ENCODE measurements around the gene KCNG1.

Gene KCNG1

GRCh38 chr20:51017251-51017650 lies 5.7 kb downstream of the KCNG1 start:
- no peak overlapping the region for H3K4me2 ChIP-seq (ENCODE audit: low read depth, low read length)
- no peak overlapping the region for H3K4me3 ChIP-seq (ENCODE audit: low read length)
- no peak for DNase-seq
- no peaks in the 10 kb centered on the region for H3K79me2 ChIP-seq (ENCODE audit: low read length)
- H3K9me3 ChIP-seq (replicated peaks; ENCODE audit: insufficient read depth, low read length): no peaks in the 10 kb centered on the region
- no peaks in the 10 kb centered on the region for H3F3A ChIP-seq (ENCODE audit: insufficient read depth, low read length)
- TF ChIP-seq EZH2 (optimal IDR thresholded peaks at IDR 0.05; ENCODE audit: low read depth, low read length) (no peak), CTCF (IDR thresholded peaks at IDR 0.05; ENCODE audit: low read length) (no peak), EZH2phosphoT487 (IDR thresholded peaks at IDR 0.05; ENCODE audit: low read length) (no peak)
- H4K20me1 ChIP-seq (ENCODE audit: insufficient read depth, low read length): no peaks in the 10 kb centered on the region
- no peaks in the 10 kb centered on the region for H3K9me2 ChIP-seq (replicated peaks; ENCODE audit: insufficient read depth, low read length)
- H3K27me3 ChIP-seq (replicated peaks; ENCODE audit: insufficient read depth, low read length): peaks cover 50% of the 10 kb centered on the region
- no peaks in the 10 kb centered on the region for H3K36me3 ChIP-seq (replicated peaks; ENCODE audit: insufficient read depth, low read length)
- H3K4me1 ChIP-seq (ENCODE audit: low read length): no peaks in the 10 kb centered on the region
- no peak overlapping the region for H2AFZ ChIP-seq (ENCODE audit: low read length)
- no peak overlapping the region for H3K27ac ChIP-seq (ENCODE audit: low read length)
- H3K9ac ChIP-seq (ENCODE audit: low read length): no peak overlapping the region

- Histone ChIP-seq H3K27ac (ENCODE audit: low read length) (no peak overlapping the region), H3K27me3 (replicated peaks; ENCODE audit: insufficient read depth, low read length) (peaks cover 42% of the 10 kb centered on the region), H4K20me1 (ENCODE audit: insufficient read depth, low read length) (no peaks in the 10 kb centered on the region), H2AFZ (ENCODE audit: low read length) (no peak overlapping the region), H3K4me2 (ENCODE audit: low read depth, low read length) (no peak overlapping the region), H3F3A (ENCODE audit: insufficient read depth, low read length) (no peaks in the 10 kb centered on the region), H3K4me3 (ENCODE audit: low read length) (no peak overlapping the region), H3K9ac (ENCODE audit: low read length) (no peak overlapping the region), H3K9me3 (replicated peaks; ENCODE audit: insufficient read depth, low read length) (no peaks in the 10 kb centered on the region), H3K4me1 (ENCODE audit: low read length) (no peaks in the 10 kb centered on the region), H3K36me3 (replicated peaks; ENCODE audit: insufficient read depth, low read length) (no peaks in the 10 kb centered on the region), H3K79me2 (ENCODE audit: low read length) (no peaks in the 10 kb centered on the region), H3K9me2 (replicated peaks; ENCODE audit: insufficient read depth, low read length) (no peaks in the 10 kb centered on the region)
- DNase-seq: no peak
- no peak for TF ChIP-seq EZH2 (optimal IDR thresholded peaks at IDR 0.05; ENCODE audit: low read depth, low read length)
- no peak for TF ChIP-seq EZH2phosphoT487 (IDR thresholded peaks at IDR 0.05; ENCODE audit: low read length)
- TF ChIP-seq CTCF (IDR thresholded peaks at IDR 0.05; ENCODE audit: low read length): no peak
Observed at GRCh38 chr20:51016521-51016920, 6.4 kb downstream of the KCNG1 start.

- TF ChIP-seq EZH2phosphoT487 (IDR thresholded peaks at IDR 0.05; ENCODE audit: low read length) (no peak), CTCF (IDR thresholded peaks at IDR 0.05; ENCODE audit: low read length) (peak; percentile 69)
- H3K4me3 ChIP-seq (ENCODE audit: low read length): no peak overlapping the region
- no peaks in the 10 kb centered on the region for H3F3A ChIP-seq (ENCODE audit: insufficient read depth, low read length)
- no peaks in the 10 kb centered on the region for H3K4me1 ChIP-seq (ENCODE audit: low read length)
- no peak overlapping the region for H3K4me2 ChIP-seq (ENCODE audit: low read depth, low read length)
- no peak for DNase-seq
- no peaks in the 10 kb centered on the region for H3K79me2 ChIP-seq (ENCODE audit: low read length)
- peaks cover 30% of the 10 kb centered on the region for H3K27me3 ChIP-seq (replicated peaks; ENCODE audit: insufficient read depth, low read length)
- H3K36me3 ChIP-seq (replicated peaks; ENCODE audit: insufficient read depth, low read length): no peaks in the 10 kb centered on the region
- no peaks in the 10 kb centered on the region for H4K20me1 ChIP-seq (ENCODE audit: insufficient read depth, low read length)
- H3K27ac ChIP-seq (ENCODE audit: low read length): no peak overlapping the region
- no peak overlapping the region for H2AFZ ChIP-seq (ENCODE audit: low read length)
- H3K9me2 ChIP-seq (replicated peaks; ENCODE audit: insufficient read depth, low read length): no peaks in the 10 kb centered on the region
- H3K9ac ChIP-seq (ENCODE audit: low read length): no peak overlapping the region
- H3K9me3 ChIP-seq (replicated peaks; ENCODE audit: insufficient read depth, low read length): no peaks in the 10 kb centered on the region
Observed at GRCh38 chr20:51014797-51015722, 7.8 kb downstream of the KCNG1 start.
